KG1 (cell line): ENCODE data around the gene COMMD10.
A peak's percentile ranks its signal among the peaks of the same experiment; 100 is the strongest.
"Not testable (repeated sequence)": the region's sequence is repeated elsewhere in the genome, so short reads cannot be mapped to it uniquely, and the experiment has no call there.

Experiments used
- DNase-seq: peaks from one replicate; lab custom pipeline; 2025; lab: John Stamatoyannopoulos, UW

COMMD10 gene

GRCh38 chr5:116098998-116099397 lies 14.2 kb downstream of the COMMD10 start:
- DNase-seq, result no peak

- not testable (repeated sequence) for DNase-seq
Observed at GRCh38 chr5:116104941-116105340, 20.1 kb downstream of the COMMD10 start.

DNA sequence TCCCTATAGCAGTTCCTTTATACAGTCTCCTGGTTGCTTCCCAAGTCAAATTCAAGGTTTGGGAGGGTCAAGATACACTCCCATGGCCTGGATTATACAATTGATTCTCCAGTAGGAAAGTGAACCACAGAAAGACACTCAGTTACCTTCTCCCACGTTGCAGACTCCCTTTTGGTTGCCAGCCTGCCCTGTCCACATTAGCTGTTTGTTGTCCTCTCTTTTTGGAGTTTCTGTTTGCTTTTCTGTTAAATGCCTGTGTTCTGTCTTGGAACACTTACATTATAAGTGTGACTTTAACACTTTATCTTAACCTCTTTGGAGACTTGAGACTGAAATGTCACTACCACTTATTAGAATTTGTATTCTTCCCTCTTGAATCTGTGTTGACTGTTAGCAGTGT lies 30.3 kb downstream of the COMMD10 start:
- DNase-seq, result no peak

GRCh38 chr5:116130471-116130870 lies 45.6 kb downstream of the COMMD10 start:
- DNase-seq, result no peak

- DNase-seq, result no peak
Observed at GRCh38 chr5:116130976-116131375, 46.2 kb downstream of the COMMD10 start.

- DNase-seq, result no peak
Observed at GRCh38 chr5:116133281-116133680, 48.5 kb downstream of the COMMD10 start.

- DNase-seq, result no peak
Observed at GRCh38 chr5:116135344-116135743, 50.5 kb downstream of the COMMD10 start.

DNA sequence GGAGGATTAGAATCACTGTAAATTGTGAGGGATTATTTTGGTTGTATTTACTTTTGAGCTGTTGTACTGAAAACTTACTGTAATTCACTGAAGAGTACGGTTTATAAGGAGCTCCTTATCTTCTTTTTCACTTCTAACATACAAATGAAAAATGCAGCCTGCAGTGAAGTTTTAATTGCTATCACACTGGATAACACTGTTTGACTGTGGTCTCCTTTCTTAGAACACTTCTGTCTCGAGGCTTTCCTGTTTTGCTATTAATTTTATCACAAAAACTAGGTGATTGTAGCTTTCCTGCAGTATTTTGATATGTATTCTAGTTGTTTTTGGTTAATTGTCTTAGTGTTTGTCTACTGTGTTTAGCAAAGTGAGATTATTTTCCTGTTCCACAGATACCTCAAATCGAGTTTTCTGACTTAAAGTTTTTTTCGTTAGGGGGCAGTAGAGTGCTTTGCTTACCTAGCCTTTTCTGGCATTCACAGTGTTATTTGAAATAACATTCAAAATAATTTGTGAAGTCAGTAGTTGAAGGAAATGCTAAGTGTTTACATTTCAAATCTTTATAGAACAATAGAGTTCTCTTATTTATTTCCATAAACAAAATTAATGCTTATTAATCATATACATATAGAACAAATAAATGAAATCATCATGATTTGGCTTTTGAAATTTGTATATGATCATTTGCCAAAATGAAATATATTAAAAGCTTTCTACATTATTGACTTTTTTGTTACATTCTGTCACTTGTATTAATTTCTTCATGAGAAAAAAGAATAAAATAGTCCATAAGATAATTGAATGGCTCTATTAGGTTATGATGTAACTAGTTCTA lies 52.9 kb downstream of the COMMD10 start:
- DNase-seq, result peak; percentile 25

DNA sequence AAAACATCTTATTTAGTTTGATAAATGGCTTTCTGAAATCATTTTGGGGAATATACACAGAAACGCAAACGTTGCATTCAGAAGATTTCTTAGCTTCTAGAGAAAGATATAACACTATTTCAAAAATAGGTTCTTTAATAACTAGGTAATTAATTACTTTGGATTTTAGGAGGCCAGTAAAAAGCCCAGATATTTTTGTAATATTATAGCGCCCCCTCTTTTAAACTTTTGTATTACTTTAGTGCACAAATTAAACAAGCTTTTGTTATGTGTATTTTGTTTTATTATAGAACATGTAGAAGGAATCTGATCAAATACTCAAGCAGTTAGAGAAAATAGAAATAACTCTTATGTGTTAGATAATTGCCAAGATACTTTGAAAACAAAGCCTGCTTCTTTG lies 57.7 kb downstream of the COMMD10 start:
- no peak for DNase-seq

- DNase-seq, result no peak
Observed at GRCh38 chr5:116144103-116144502, 59.3 kb downstream of the COMMD10 start.

GRCh38 chr5:116144991-116145390 lies 60.2 kb downstream of the COMMD10 start:
- no peak for DNase-seq

DNA sequence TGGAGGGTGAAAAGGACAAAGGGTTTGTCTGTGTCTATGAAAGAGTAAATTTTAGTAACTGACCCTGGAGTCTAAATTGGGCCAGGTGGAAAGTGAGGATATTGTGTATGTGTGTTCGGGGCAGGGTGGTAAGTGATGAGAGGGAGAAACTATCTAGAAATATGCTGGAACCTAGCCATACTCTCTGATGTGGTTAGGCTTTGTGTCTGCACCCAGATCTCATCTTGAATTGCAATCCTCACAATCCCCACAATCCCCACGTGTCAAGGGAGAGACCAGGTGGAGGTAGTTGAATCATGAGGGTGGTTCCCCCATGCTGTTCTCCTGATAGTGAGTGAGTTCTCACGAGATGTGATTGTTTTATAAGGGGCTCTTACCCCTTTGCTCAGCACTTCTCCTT lies 60.6 kb downstream of the COMMD10 start:
- DNase-seq, result no peak

GRCh38 chr5:116152169-116152568 lies 67.3 kb downstream of the COMMD10 start:
- no peak for DNase-seq

- no peak for DNase-seq
Observed at GRCh38 chr5:116153687-116154174, 68.9 kb downstream of the COMMD10 start.

- DNase-seq, result no peak
Observed at GRCh38 chr5:116154252-116154651, 69.4 kb downstream of the COMMD10 start.

DNA sequence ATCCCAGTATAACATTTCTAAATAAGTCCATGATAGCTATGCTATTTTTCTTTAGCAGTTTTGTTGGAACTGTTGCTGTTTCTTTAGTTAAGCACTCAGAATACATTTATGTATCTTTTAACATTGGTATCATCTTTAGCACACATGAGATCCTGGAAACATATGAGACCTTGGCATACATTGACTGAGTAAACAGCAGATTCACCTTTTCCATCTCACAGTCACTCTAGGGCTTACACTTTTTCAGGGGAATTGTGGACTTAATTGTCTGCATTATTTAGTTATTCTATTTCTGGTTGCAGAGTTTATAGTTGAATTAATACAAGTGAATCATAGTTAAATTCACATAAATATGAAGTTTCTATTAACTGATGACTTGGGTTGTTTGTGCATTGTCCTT lies 70.1 kb downstream of the COMMD10 start:
- no peak for DNase-seq

DNA sequence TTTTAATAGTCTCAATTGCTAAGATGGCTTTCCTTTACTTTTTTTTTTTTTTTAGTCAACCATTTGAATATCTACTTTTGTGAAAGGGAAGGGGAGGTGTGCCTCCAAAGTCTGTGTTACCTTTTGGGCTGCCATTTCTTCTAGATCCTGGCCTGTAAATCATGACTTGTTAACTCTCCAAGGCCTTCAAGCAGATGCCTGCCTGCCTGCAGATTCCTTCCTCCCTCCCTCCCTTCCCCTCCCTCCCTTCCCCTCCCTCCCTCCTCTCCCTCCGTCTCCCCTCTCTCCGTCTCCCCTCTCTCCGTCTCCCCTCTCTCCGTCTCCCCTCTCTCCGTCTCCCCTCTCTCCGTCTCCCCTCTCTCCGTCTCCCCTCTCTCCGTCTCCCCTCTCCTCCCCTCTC lies 73.1 kb downstream of the COMMD10 start:
- no peak for DNase-seq

DNA sequence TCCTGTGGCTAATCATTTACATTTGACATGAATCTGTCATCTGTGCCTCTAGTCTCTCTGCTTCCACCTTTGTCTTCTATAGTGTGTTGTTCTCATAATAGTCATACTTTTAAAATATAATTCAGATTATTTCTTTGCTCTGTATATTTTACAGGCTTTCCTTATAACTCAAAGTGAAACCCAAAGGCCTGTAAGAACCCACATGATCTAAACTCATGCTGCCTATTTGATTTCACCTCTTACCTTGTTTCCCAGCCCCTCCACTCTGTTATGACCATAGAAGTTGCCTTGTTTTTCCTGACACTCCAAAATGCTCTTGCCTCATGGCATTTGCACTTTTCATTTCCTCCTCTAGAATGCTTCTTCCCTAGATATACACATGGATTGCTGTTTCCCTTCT lies 74.2 kb downstream of the COMMD10 start:
- DNase-seq, result no peak

GRCh38 chr5:116174111-116174510 lies 89.3 kb downstream of the COMMD10 start:
- DNase-seq, result no peak

GRCh38 chr5:116176121-116176520 lies 91.3 kb downstream of the COMMD10 start:
- no peak for DNase-seq

GRCh38 chr5:116178925-116179324 lies 94.1 kb downstream of the COMMD10 start:
- DNase-seq, result no peak

GRCh38 chr5:116209166-116209565 lies 124.3 kb downstream of the COMMD10 start:
- DNase-seq, result no peak

DNA sequence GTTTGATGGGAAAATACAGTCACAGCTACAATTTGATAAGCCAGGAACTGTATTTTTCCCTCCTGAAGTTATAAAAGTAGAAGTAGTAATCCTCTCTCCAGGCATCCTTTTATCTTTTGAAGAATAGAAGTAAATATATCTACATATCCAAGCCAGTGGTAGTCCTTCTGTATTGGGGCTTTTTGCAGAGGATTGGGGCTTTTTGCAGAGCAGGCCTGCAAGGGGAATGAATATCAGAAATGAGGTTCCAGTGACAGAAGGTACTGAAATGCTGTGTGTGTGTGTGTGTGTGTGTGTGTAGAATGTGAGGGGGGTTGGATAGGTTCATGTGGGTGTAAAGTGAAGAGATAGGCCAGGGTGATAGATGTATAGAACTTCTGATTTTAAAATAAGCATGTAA lies 127.4 kb downstream of the COMMD10 start:
- DNase-seq, result no peak

GRCh38 chr5:116216246-116216645 lies 131.4 kb downstream of the COMMD10 start:
- DNase-seq, result no peak
